ENCODE data around the gene CCS. TPM values are rescaled to one million over a fixed set of nuclear protein-coding genes. Genes with fewer than 3 reads are reported as not detected.

CCS gene
- total and polyA plus RNA-seq, 8 donors: 16.9 to 125 (median 20.8) TPM

GRCh38 chr11:66546368-66546965 lies 46.5 kb upstream of the CCS start, which contains the start of gene ACTN3:
ACTN3 (plus strand) TSS chr11:66546903; CDS start chr11:66546938, 35 bp downstream.
- Histone ChIP-seq H3K27me3 (no peaks in the 10 kb centered on the region), H3K27ac (peak within 1 kb of the TSS; percentile 33 to 83 (median 54)), H3K4me3 (peak within 1 kb of the TSS; percentile 82 to 94 (median 90)), H3K36me3 (no peaks in the 10 kb centered on the region), H3K4me1 (peaks cover 0 to 15% (median 0%) of the 10 kb centered on the region in 3 donors), H3K9me3 (no peaks in the 10 kb centered on the region)
- no peak for TF ChIP-seq CTCF (IDR thresholded peaks at IDR 0.05)
- DNase-seq (peak in 4 of 6 donors; percentile 22 to 76 (median 44)), ATAC-seq (peak in 1 of 4 donors; percentile 0), FAIRE-seq (no peak)
- WGBS, 2 donors: 7% methylated on average over 37 of the region's 37 CpGs
- intact Hi-C loops (cut with DNase I): no loop called here

GRCh38 chr11:66546966-66547661 lies 45.9 kb upstream of the CCS start:
- no peaks in the 10 kb centered on the region for H3K36me3 ChIP-seq
- no peak for DNase-seq
- ATAC-seq: no peak
- H3K27ac ChIP-seq: no peak overlapping the region
- TF ChIP-seq CTCF (IDR thresholded peaks at IDR 0.05): no peak
- H3K27me3 ChIP-seq: no peaks in the 10 kb centered on the region
- no peak for FAIRE-seq
- no peaks in the 10 kb centered on the region for H3K9me3 ChIP-seq
- peak overlapping the region in 1 of 4 donors; percentile 88 for H3K4me3 ChIP-seq
- 51 to 56% methylated on average over 18 of the region's 18 CpGs for WGBS, 2 donors
- H3K4me1 ChIP-seq: peaks cover 0 to 15% (median 0%) of the 10 kb centered on the region in 3 donors
- intact Hi-C loops (cut with DNase I): no loop called here

GRCh38 chr11:66547662-66548009 lies 45.3 kb upstream of the CCS start:
- intact Hi-C loops (cut with DNase I): no loop called here
- FAIRE-seq (no peak), DNase-seq (peak in 1 of 6 donors; percentile 35), ATAC-seq (no peak)
- 51% methylated on average over 5 of the region's 5 CpGs for WGBS, 2 donors
- Histone ChIP-seq H3K27ac (no peak overlapping the region), H3K9me3 (no peaks in the 10 kb centered on the region), H3K36me3 (no peaks in the 10 kb centered on the region), H3K27me3 (no peaks in the 10 kb centered on the region), H3K4me1 (peaks cover 0 to 15% (median 0%) of the 10 kb centered on the region in 3 donors), H3K4me3 (no peak overlapping the region)
- no peak for TF ChIP-seq CTCF (IDR thresholded peaks at IDR 0.05)

GRCh38 chr11:66548041-66548440 lies 44.9 kb upstream of the CCS start:
- no peaks in the 10 kb centered on the region for H3K9me3 ChIP-seq
- no peak overlapping the region for H3K27ac ChIP-seq
- WGBS, 2 donors: 38% methylated on average over 10 to 11 of the region's 11 CpGs
- H3K36me3 ChIP-seq: no peaks in the 10 kb centered on the region
- no peaks in the 10 kb centered on the region for H3K27me3 ChIP-seq
- H3K4me3 ChIP-seq: no peak overlapping the region
- FAIRE-seq: no peak
- no peak for TF ChIP-seq CTCF (IDR thresholded peaks at IDR 0.05)
- peak in 1 of 6 donors; percentile 56 for DNase-seq
- ATAC-seq: no peak
- peaks cover 0 to 15% (median 0%) of the 10 kb centered on the region in 3 donors for H3K4me1 ChIP-seq
- intact Hi-C loops (cut with DNase I): no loop called here
